Measurements from ENCODE around the gene CLRN2.

The CLRN2 gene

GRCh38 chr4:17492058-17492741, 22.8 kb upstream of the CLRN2 start:
- no peak for TF ChIP-seq CTCF (IDR thresholded peaks at IDR 0.05; ENCODE audit: low read depth, low read length)
- no peak for DNase-seq (ENCODE audit: extremely low read depth, low read depth)

DNA sequence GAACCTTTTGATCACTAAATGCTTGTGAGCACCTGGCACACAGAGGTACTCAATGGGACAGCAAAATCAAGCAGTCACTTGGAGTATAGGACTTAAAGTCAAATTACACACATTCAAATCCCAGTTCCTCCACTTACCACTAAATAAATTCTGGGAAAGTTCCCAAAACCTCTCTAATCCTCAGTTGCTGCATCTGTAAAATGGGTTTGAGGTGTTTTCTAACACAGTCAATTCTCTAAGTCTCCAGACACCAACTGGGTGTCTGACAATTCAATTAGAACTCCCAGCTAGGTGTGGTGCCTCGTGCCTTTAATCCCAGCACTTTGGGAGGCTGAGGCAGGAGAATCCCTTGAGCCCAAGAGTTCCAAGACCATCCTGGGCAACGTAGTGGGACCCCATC, 22.1 kb upstream of the CLRN2 start:
- no peak for DNase-seq (ENCODE audit: extremely low read depth, low read depth)
- no peak for TF ChIP-seq CTCF (IDR thresholded peaks at IDR 0.05; ENCODE audit: low read depth, low read length)

GRCh38 chr4:17493619-17494018, 21.3 kb upstream of the CLRN2 start:
- TF ChIP-seq CTCF (IDR thresholded peaks at IDR 0.05; ENCODE audit: low read depth, low read length): no peak
- no peak for DNase-seq (ENCODE audit: extremely low read depth, low read depth)

GRCh38 chr4:17494258-17495190, 20.4 kb upstream of the CLRN2 start:
- no peak for DNase-seq (ENCODE audit: extremely low read depth, low read depth)
- TF ChIP-seq CTCF (IDR thresholded peaks at IDR 0.05; ENCODE audit: low read depth, low read length): no peak

DNA sequence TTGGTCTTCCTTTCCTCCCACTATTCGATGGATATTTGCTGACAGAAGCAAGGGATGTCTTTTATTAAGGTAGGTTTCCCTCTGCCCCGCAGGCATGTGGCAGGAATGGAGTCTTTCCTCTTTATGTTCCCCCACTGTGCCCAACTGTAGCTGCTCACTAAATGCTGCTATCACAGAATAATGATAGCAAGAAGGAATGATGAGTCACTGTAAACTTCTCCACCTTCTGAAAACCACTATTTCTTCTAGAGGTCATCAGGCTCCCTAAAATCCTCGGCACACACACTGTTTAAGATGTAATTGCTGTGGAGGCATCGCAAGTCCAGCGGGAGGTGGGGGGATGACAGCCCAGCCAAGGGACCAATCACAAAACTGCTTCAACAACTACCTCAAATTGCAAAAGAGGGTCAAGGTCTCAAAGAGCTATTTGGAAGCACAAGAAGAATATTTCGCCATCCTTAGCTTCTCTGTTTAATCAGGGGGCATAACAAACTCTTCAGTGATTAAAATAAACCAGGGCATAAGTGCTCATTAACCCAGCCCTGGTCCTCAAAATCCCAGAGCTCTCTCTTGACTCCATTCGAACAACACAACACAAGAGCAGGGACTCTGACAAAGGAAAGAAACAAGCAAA, 17.0 kb upstream of the CLRN2 start:
- no peak for TF ChIP-seq CTCF (IDR thresholded peaks at IDR 0.05; ENCODE audit: low read depth, low read length)
- no peak for DNase-seq (ENCODE audit: extremely low read depth, low read depth)

DNA sequence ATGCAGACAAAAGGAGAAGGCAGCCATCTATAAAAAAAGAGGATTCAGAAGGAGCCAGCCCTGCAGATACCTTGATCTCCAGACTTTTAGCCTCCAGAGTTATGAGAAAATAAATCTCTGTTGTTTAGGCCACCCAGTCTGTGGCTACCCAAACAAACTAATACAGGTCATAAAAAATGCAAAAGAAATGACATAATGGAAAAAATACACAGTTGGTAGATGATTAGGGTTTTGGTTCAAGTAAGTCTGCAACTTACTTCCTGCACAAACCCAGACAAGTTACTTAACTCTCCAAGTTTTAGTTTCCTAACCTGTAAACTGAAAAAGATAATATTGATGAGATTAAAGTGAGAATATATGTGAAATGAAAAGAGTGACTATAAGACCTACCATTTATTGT, 14.4 kb upstream of the CLRN2 start:
- no peak for TF ChIP-seq CTCF (IDR thresholded peaks at IDR 0.05; ENCODE audit: low read depth, low read length)
- DNase-seq (ENCODE audit: extremely low read depth, low read depth): no peak

- no peak for DNase-seq (ENCODE audit: extremely low read depth, low read depth)
- TF ChIP-seq CTCF (IDR thresholded peaks at IDR 0.05; ENCODE audit: low read depth, low read length): no peak
Observed at GRCh38 chr4:17502756-17503155, 12.2 kb upstream of the CLRN2 start.

Measured in AG09319 (cell line).